Measurements from ENCODE around the gene TATDN2.
"Not testable (repeated sequence)": the region's sequence is repeated elsewhere in the genome, so short reads cannot be mapped to it uniquely, and the experiment has no call there.

Gene TATDN2

GRCh38 chr3:10266936-10267335 lies 18.7 kb downstream of the TATDN2 start:
- not testable (repeated sequence) for DNase-seq (ENCODE audit: low read depth in 1 of 2, low spot score in 1 of 2)

GRCh38 chr3:10268116-10268515 lies 19.9 kb downstream of the TATDN2 start:
- DNase-seq (ENCODE audit: low read depth in 1 of 2, low spot score in 1 of 2): no peak

GRCh38 chr3:10268930-10269329 lies 20.7 kb downstream of the TATDN2 start:
- DNase-seq (ENCODE audit: low read depth in 1 of 2, low spot score in 1 of 2): no peak

GRCh38 chr3:10269443-10269842 lies 21.2 kb downstream of the TATDN2 start:
- DNase-seq (ENCODE audit: low read depth in 1 of 2, low spot score in 1 of 2): no peak

- DNase-seq (ENCODE audit: low read depth in 1 of 2, low spot score in 1 of 2): not testable (repeated sequence)
These were observed 24.2 kb downstream of the TATDN2 start for GRCh38 chr3:10272476-10272875.

GRCh38 chr3:10272977-10273376 lies 24.7 kb downstream of the TATDN2 start:
- DNase-seq (ENCODE audit: low read depth in 1 of 2, low spot score in 1 of 2): no peak

GRCh38 chr3:10273702-10274305 lies 25.5 kb downstream of the TATDN2 start:
- DNase-seq (ENCODE audit: low read depth in 1 of 2, low spot score in 1 of 2): no peak

GRCh38 chr3:10274601-10275000 lies 26.3 kb downstream of the TATDN2 start:
- DNase-seq (ENCODE audit: low read depth in 1 of 2, low spot score in 1 of 2): no peak

- DNase-seq (ENCODE audit: low read depth in 1 of 2, low spot score in 1 of 2): no peak
These were observed 28.9 kb downstream of the TATDN2 start for GRCh38 chr3:10277115-10277625.

GRCh38 chr3:10278501-10278900 lies 30.2 kb downstream of the TATDN2 start:
- DNase-seq (ENCODE audit: low read depth in 1 of 2, low spot score in 1 of 2): no peak

GRCh38 chr3:10279384-10280176 lies 31.3 kb downstream of the TATDN2 start:
- DNase-seq (ENCODE audit: low read depth in 1 of 2, low spot score in 1 of 2): no peak

- no peak for DNase-seq (ENCODE audit: low read depth in 1 of 2, low spot score in 1 of 2)
These were observed 31.9 kb downstream of the TATDN2 start for GRCh38 chr3:10280177-10280529.

- DNase-seq (ENCODE audit: low read depth in 1 of 2, low spot score in 1 of 2): no peak
These were observed 32.3 kb downstream of the TATDN2 start for GRCh38 chr3:10280571-10280970.

GRCh38 chr3:10281951-10282350 lies 33.7 kb downstream of the TATDN2 start:
- DNase-seq (ENCODE audit: low read depth in 1 of 2, low spot score in 1 of 2): no peak

- DNase-seq (ENCODE audit: low read depth in 1 of 2, low spot score in 1 of 2): no peak
These were observed 35.4 kb downstream of the TATDN2 start for GRCh38 chr3:10283638-10284037.

- peak in 1 of 2 donors; percentile 6 for DNase-seq (ENCODE audit: low read depth in 1 of 2, low spot score in 1 of 2)
These were observed 36.2 kb downstream of the TATDN2 start for GRCh38 chr3:10284496-10284895.

- DNase-seq (ENCODE audit: low read depth in 1 of 2, low spot score in 1 of 2): no peak
These were observed 37.2 kb downstream of the TATDN2 start for GRCh38 chr3:10285272-10286132.

GRCh38 chr3:10286133-10286524 lies 37.9 kb downstream of the TATDN2 start:
- DNase-seq (ENCODE audit: low read depth in 1 of 2, low spot score in 1 of 2): no peak

- DNase-seq (ENCODE audit: low read depth in 1 of 2, low spot score in 1 of 2): no peak
These were observed 38.5 kb downstream of the TATDN2 start for GRCh38 chr3:10286596-10287295.

GRCh38 chr3:10287936-10288574 lies 39.8 kb downstream of the TATDN2 start:
- no peak for DNase-seq (ENCODE audit: low read depth in 1 of 2, low spot score in 1 of 2)

- DNase-seq (ENCODE audit: low read depth in 1 of 2, low spot score in 1 of 2): no peak
These were observed 40.3 kb downstream of the TATDN2 start for GRCh38 chr3:10288575-10288960.

Data from activated T-helper 1 cell treated with anti-CD3 and anti-CD28 coated beads, Interleukin-2, amount 50 U/mL, for 16 hours (primary cell).